GM10248 (cell line): ENCODE results near the gene ACSL1.

Source experiments
- CTCF ChIA-PET: fragments of 300-600 bp; sonication (Branson Sonifier 250); formaldehyde crosslinking; extraction: SDS; loops from one replicate; lab custom pipeline; 2021; ENCODE audit warnings: antibody characterized with exemption; lab: Yijun Ruan, JAX
- POLR2A ChIA-PET: fragments of 350-650 bp; sonication (Branson Sonifier 250); formaldehyde crosslinking; extraction: SDS; loops from one replicate; lab custom pipeline; 2020; ENCODE audit warnings: antibody characterized with exemption; lab: Yijun Ruan, JAX
- DNase-seq: peaks from one replicate; pipeline ENCODE4 v3.0.0; 2012; ENCODE audit errors: extremely low spot score
- TF ChIP-seq, protein P1 (sequence below): IDR thresholded peaks from 2 replicates; pipeline ENCODE4 v1.5.1; 2012; ENCODE audit warnings: mild to moderate bottlenecking, low read depth; ENCODE audit errors: extremely low read depth, missing control alignments, control extremely low read depth

The ACSL1 gene

DNA sequence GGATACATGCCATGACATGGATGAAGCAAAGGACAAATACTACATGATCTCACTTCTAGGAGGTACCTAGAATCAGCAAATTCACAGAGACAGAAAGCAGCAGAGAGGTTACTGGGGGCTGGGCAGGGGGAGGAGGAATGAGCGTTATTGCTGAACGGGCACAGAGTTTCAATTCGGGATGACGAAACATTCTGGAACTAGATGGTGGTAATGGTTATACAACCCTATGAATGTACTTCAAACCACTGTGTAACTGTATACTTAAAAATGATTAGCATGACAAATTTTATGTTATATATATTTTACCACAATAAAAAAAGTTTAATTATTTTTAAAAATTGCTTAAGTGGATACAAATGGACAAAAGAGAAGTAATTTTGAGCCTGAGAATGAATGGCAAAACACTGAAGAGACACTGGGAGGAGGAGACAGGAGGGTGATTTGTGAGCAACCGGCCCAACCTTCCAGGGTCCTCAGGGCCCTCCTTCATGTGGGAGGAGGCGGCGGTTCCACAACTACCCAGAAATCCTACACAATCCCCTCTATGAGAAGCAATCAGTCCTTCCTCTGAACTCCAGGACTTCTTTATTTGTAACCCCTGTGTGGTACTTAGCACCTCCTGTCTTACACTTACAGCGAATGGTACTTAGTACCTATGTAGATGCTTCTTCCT is 14.1 kb downstream of the ACSL1 start:
- TF ChIP-seq, protein P1, sequence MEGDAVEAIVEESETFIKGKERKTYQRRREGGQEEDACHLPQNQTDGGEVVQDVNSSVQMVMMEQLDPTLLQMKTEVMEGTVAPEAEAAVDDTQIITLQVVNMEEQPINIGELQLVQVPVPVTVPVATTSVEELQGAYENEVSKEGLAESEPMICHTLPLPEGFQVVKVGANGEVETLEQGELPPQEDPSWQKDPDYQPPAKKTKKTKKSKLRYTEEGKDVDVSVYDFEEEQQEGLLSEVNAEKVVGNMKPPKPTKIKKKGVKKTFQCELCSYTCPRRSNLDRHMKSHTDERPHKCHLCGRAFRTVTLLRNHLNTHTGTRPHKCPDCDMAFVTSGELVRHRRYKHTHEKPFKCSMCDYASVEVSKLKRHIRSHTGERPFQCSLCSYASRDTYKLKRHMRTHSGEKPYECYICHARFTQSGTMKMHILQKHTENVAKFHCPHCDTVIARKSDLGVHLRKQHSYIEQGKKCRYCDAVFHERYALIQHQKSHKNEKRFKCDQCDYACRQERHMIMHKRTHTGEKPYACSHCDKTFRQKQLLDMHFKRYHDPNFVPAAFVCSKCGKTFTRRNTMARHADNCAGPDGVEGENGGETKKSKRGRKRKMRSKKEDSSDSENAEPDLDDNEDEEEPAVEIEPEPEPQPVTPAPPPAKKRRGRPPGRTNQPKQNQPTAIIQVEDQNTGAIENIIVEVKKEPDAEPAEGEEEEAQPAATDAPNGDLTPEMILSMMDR, result no peak
- CTCF ChIA-PET, result no interaction called here
- POLR2A ChIA-PET, result no interaction called here
- DNase-seq, result no peak

DNA sequence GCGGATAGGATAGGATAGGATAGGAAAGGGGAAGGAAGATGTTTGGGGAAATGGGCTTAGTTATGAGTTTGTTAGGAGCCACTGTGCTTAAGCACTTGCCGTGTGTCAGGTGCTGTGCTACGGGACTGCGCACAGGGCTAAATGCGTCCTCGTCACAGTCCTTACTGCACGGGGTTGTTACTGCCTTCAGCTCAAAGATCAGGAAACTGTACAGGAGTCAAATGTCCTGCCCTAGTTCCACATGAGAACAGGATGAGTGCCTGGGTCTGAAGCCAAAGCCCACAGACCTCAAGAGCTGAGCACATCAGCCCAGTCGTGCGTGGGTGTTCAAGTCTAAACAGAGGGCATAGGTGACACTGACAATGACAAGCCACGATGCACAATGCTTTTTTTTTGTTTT is 15.0 kb downstream of the ACSL1 start:
- ChIA-PET POLR2A (no interaction called here), CTCF (interaction anchor here (0.7 to 1.9 kb wide), 4 partner anchors 9 to 59 kb away, joined by 3 to 10 read pairs (median 7); no protein-coding TSS in a partner anchor)
- TF ChIP-seq, protein P1, result no peak
- no peak for DNase-seq

DNA sequence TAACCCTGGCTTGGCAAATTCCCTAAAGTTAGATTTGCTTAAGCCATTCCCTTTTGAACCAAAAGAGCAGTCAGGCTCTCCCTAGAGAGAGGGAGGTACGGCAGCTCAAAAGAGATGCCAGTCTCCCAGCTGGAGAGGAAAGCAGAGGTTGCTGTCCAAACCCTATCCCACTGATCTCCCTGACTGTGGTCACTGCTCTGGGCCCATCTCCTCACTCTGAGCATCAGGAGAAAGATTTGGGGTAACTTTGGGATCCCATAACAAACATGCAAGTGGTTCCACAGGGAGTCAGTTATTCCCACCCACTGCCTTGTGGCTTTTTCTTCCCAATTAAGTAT is 17.1 kb downstream of the ACSL1 start:
- DNase-seq, result no peak
- ChIA-PET POLR2A (no interaction called here), CTCF (interaction anchor here (0.9 to 1.5 kb wide), 5 partner anchors 13 to 67 kb away, joined by 3 read pairs; no protein-coding TSS in a partner anchor)
- TF ChIP-seq, protein P1, result no peak

DNA sequence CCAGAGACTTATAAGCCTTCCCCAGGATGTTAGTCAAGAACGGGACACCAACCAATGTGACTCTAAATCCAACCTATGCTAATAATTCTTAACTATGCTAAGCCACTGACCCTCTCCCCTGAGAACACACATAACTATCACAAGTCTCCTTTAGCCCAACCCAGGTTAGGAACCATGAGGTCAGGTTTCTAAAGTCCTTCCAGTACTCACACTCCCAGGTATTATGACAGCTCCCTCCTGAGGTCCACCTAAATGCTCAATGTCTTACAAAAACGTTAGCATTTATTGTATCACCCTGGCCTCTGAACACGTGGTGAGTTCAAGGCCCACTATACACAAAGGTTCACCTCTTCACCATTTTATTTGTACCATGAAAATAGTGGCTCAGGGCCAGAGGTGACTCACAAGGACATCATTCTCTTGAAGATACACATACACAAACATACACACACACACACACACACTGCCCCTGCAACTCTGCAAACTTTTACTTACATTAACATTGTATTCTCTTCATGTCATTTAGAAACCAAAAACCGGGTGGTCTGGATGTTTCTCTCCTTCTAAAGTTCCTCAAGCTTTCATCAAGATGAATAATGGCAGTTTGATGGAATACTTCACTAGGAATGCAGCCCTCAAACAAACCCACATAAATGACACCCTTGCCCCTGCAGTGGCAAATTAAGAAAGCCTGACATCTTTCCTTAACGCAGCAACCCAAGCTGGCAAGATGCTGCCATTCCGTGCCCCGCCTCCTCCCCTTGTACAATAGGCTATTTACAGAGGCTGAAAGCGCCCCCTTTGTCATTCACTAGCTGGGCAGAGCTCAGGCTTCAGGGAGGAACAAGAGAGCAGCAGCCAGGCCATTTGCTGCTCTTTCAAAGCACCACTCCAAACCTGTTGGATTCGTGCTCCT is 17.7 kb downstream of the ACSL1 start:
- POLR2A ChIA-PET, result no interaction called here
- no peak for DNase-seq

DNA sequence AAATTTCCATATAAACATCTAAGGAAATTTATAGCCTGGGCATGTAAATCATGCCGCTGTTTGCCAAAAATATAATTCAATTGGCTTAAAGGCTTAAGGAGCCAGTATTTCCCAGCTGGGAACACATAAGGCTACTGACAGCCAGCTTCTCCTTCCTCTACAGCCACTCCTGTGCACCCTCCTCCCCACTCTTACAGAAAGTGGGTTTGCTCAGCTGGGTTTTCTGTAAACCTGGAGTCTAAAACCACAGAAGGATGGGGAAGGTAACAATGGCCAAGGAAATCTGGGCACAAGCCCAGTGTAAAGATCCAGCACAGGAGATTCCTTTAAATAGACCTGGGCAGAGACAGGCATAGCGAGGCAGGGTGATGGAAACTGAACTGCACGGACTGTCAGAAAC is 18.5 kb downstream of the ACSL1 start:
- DNase-seq, result no peak
- ChIA-PET CTCF (interaction anchor here (1.1 to 1.2 kb wide), 3 partner anchors 9 to 16 kb away, joined by 3 to 5 read pairs (median 4); no protein-coding TSS in a partner anchor), POLR2A (interaction anchor here (1.0 kb wide), 1 partner anchor 158 kb away, joined by 5 read pairs; the partner anchor contains the start of genes CASP3 and PRIMPOL)
- TF ChIP-seq, protein P1, result no peak

More for the DNA sequence above, 17.7 kb downstream of the ACSL1 start:
- CTCF ChIA-PET, result interaction anchor here (0.9 to 1.5 kb wide), 7 partner anchors 11 to 66 kb away, joined by 3 to 4 read pairs (median 3); no protein-coding TSS in a partner anchor
- TF ChIP-seq, protein P1, result no peak

DNA sequence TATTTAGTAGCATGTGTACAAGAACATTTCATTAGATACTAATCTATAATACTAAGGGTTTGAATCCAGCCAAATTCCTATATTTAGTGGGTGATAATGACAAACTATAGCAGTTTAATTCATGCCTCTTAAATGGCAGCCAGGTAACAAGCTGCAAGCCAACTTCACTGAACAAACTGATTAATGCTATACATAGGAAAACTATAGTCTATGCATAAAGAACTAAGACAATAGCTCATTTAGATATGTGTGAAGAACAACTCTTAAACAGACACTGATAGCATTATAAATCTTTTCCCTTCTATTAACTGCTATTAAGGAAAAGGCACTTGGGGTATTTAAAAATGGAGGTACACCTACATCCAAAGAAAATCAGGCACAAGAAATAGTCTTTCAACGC is 19.1 kb downstream of the ACSL1 start:
- TF ChIP-seq, protein P1, result no peak
- no peak for DNase-seq
- ChIA-PET POLR2A (interaction anchor here (1.0 kb wide), 1 partner anchor 157 kb away, joined by 5 read pairs; the partner anchor contains the start of genes CASP3 and PRIMPOL), CTCF (interaction anchor here (1.1 kb wide), 1 partner anchor 9 kb away, joined by 5 read pairs; no protein-coding TSS in a partner anchor)
